Testis (tissue), 3 donors: ENCODE data around the gene MYH3. TPM values are rescaled to one million over a fixed set of nuclear protein-coding genes. Genes with fewer than 3 reads are reported as not detected.

Experiments used
- DNase-seq: peaks from one replicate; pipeline ENCODE4 v3.0.0-alpha.2; 2019
- H3K27ac ChIP-seq, 2 donors: fragments of 200-600 bp; sonication (generic); one replicate each; pipeline ENCODE4 v1.5.1; 2019
- H3K27me3 ChIP-seq: fragments of 200-600 bp; sonication (generic); one replicate; pipeline ENCODE4 v1.5.1; 2019
- H3K36me3 ChIP-seq: fragments of 200-600 bp; sonication (generic); one replicate; pipeline ENCODE4 v1.5.1; 2017; ENCODE audit warnings: low read depth; ENCODE audit errors: missing control alignments
- H3K4me1 ChIP-seq: fragments of 200-600 bp; sonication (generic); one replicate; pipeline ENCODE4 v1.5.1; 2019
- H3K4me3 ChIP-seq, 2 donors: fragments of 200-600 bp; sonication (generic); one replicate each; pipeline ENCODE4 v1.5.1; 2017 to 2019
- H3K9me3 ChIP-seq: fragments of 200-600 bp; sonication (generic); one replicate; pipeline ENCODE4 v1.5.1; 2017
- POLR2A ChIP-seq: fragments of 450-650 bp; IDR thresholded peaks from one replicate; pipeline ENCODE4 v1.6.1; 2017; ENCODE audit warnings: antibody characterized with exemption, mild to moderate bottlenecking, moderate library complexity
- WGBS, 2 donors: methylation state at CpG; one replicate each; pipeline ENCODE4 v1.1.5; 2018; 5-methylcytosine and 5-hydroxymethylcytosine counted together
- intact Hi-C: fragments of 100-400 bp; cut with DNase I; formaldehyde crosslinking; loops from one replicate; pipeline ENCODE4 v1.15.1; 2023; ENCODE audit warnings: low total_unique reads
- polyA plus RNA-seq: library from polyadenylated mRNA; stranded (reverse); fragments of 350-450 nt; fragmentation: Illumina TruSeq; extraction: RNeasy Lipid Tissue Mini Kit (QIAGEN cat#74804); gene quantifications from one replicate; pipeline ENCODE4 v1.2.3, GENCODE V29; 2014; ENCODE audit warnings: low read depth, low replicate concordance; ENCODE audit not compliant: insufficient read depth
- total RNA-seq, 2 donors: library from RNA; depleted of rRNA; stranded (reverse); fragments of >200 nt; gene quantifications; one replicate each; pipeline ENCODE4 v1.2.3, GENCODE V29; 2016
- TF ChIP-seq, protein P1 (sequence below), 3 experiments: fragments of 450-650 bp in 2 of 3; fragments of 200-600 bp in 1 of 3; sonication (generic) in 1 of 3; IDR thresholded peaks; one replicate each; pipeline ENCODE4 v1.5.1; 2016 to 2019; ENCODE audit warnings: antibody characterized with exemption in 3 of 3, mild to moderate bottlenecking in 2 of 3, moderate library complexity in 1 of 3

MYH3 gene
- total and polyA plus RNA-seq, 3 donors from 2014 or later: 18.1 to 35.3 (median 19.3) TPM

DNA sequence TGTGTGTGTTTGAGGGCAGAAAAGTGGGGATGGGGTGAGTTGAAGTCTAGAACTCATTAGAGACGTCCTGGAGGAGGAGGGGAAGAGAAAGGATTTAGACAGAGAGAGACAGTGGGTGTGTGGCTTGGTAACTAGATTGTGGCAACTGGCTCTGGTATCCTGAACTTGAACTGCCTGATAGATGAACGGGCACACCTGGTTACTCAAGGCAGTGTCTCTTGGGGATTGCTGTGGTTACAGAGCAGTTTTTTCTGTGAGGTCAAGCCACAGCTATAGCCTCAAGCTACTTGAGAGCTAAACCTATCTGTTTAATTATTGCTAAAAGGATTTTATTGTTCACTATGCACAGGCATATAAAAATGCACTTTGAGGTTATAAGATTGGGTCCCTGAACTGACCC lies 77.8 kb downstream of the MYH3 start:
- WGBS, 2 donors: 73 to 81% methylated on average over 2 of the region's 2 CpGs
- H3K4me3 ChIP-seq: no peak overlapping the region
- H3K27me3 ChIP-seq: no peaks in the 10 kb centered on the region
- H3K9me3 ChIP-seq: no peaks in the 10 kb centered on the region
- no peak for DNase-seq
- no peaks in the 10 kb centered on the region for H3K4me1 ChIP-seq
- TF ChIP-seq POLR2A: no peak
- TF ChIP-seq, protein P1, sequence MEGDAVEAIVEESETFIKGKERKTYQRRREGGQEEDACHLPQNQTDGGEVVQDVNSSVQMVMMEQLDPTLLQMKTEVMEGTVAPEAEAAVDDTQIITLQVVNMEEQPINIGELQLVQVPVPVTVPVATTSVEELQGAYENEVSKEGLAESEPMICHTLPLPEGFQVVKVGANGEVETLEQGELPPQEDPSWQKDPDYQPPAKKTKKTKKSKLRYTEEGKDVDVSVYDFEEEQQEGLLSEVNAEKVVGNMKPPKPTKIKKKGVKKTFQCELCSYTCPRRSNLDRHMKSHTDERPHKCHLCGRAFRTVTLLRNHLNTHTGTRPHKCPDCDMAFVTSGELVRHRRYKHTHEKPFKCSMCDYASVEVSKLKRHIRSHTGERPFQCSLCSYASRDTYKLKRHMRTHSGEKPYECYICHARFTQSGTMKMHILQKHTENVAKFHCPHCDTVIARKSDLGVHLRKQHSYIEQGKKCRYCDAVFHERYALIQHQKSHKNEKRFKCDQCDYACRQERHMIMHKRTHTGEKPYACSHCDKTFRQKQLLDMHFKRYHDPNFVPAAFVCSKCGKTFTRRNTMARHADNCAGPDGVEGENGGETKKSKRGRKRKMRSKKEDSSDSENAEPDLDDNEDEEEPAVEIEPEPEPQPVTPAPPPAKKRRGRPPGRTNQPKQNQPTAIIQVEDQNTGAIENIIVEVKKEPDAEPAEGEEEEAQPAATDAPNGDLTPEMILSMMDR (IDR thresholded peaks at IDR 0.05): no peak
- H3K36me3 ChIP-seq: no peaks in the 10 kb centered on the region
- H3K27ac ChIP-seq: no peak overlapping the region
- intact Hi-C loops: no loop called here

Other genes starting within 250 kb of the MYH3 start
- 1 to 10 TPM in 1 of 2 donors, under 1 TPM in 1; 0.39 to 1.2 TPM for gene MYH8, start 235.4 kb downstream of the MYH3 start, total RNA-seq
- gene MYH8, start 235.4 kb downstream of the MYH3 start, polyA plus RNA-seq: 0.78 TPM
- gene MYH4, start 187.8 kb downstream of the MYH3 start, total RNA-seq: under 1 TPM; 0.31 to 0.39 TPM
- gene MYH4, start 187.8 kb downstream of the MYH3 start, polyA plus RNA-seq: 0.08 TPM
- gene MYH1, start 138.8 kb downstream of the MYH3 start, total RNA-seq: under 1 TPM; 0.47 to 0.93 TPM
- 3.0 TPM for gene MYH1, start 138.8 kb downstream of the MYH3 start, polyA plus RNA-seq
- under 1 TPM; 0.31 to 0.99 TPM for gene MYH2, start 107.7 kb downstream of the MYH3 start, total RNA-seq
- 3.3 TPM for gene MYH2, start 107.7 kb downstream of the MYH3 start, polyA plus RNA-seq
- gene SCO1, start 40.2 kb upstream of the MYH3 start, total RNA-seq: 10 to 100 TPM; 23.9 to 31.9 TPM
- gene SCO1, start 40.2 kb upstream of the MYH3 start, polyA plus RNA-seq: 25.7 TPM
- 10 to 100 TPM in 1 of 2 donors, 1 to 10 TPM in 1; 8.0 to 13.8 TPM for gene ADPRM, start 40.3 kb upstream of the MYH3 start, total RNA-seq
- 9.0 TPM for gene ADPRM, start 40.3 kb upstream of the MYH3 start, polyA plus RNA-seq
- 10 to 100 TPM; 16.2 to 22.2 TPM for gene TMEM220, start 72.7 kb upstream of the MYH3 start, total RNA-seq
- gene TMEM220, start 72.7 kb upstream of the MYH3 start, polyA plus RNA-seq: 53.1 TPM
- not detected for gene TMEM238L, start 146.8 kb upstream of the MYH3 start, total RNA-seq
- not detected for gene TMEM238L, start 146.8 kb upstream of the MYH3 start, polyA plus RNA-seq
- under 1 TPM; 0.08 to 0.37 TPM for gene PIRT, start 180.8 kb upstream of the MYH3 start, total RNA-seq
- 0.18 TPM for gene PIRT, start 180.8 kb upstream of the MYH3 start, polyA plus RNA-seq